ENCODE results near the gene POLR2H.

Gene POLR2H

GRCh38 chr3:184372296-184372821 is 10.8 kb downstream of the POLR2H start:
- H3K79me2 ChIP-seq (ENCODE audit: control insufficient read depth, low read length), result no peaks in the 10 kb centered on the region
- H4K20me1 ChIP-seq (ENCODE audit: control insufficient read depth, insufficient read depth, low read depth, low read length), result no peaks in the 10 kb centered on the region; the same call in 1 of the 2 replicates
- TF ChIP-seq CTCF (IDR thresholded peaks at IDR 0.05; ENCODE audit: low read depth, low read length, poor library complexity, severe bottlenecking) (no peak), EZH2phosphoT487 (IDR thresholded peaks at IDR 0.05; ENCODE audit: borderline replicate concordance, low read length) (no peak)
- H3K27ac ChIP-seq (ENCODE audit: low read depth, low read length), result no peak overlapping the region
- H3F3A ChIP-seq (ENCODE audit: control insufficient read depth, insufficient read depth), result peaks cover 17% of the 10 kb centered on the region; the same call in 1 of the 2 replicates
- H3K4me3 ChIP-seq (ENCODE audit: low read length), result no peak overlapping the region
- H3K9me2 ChIP-seq (replicated peaks; ENCODE audit: control insufficient read depth, low read length), result no peaks in the 10 kb centered on the region
- H3K36me3 ChIP-seq (ENCODE audit: control insufficient read depth, low read length), result peaks cover 22% of the 10 kb centered on the region
- H3K4me2 ChIP-seq (ENCODE audit: low read length), result no peak overlapping the region
- H3K4me1 ChIP-seq (ENCODE audit: control insufficient read depth, low read length), result peaks cover 1% of the 10 kb centered on the region; the same call in 1 of the 2 replicates
- no peaks in the 10 kb centered on the region for H3K9me3 ChIP-seq (ENCODE audit: control insufficient read depth, insufficient read depth, low read length)
- H3K27me3 ChIP-seq (ENCODE audit: control insufficient read depth, low read length), result peaks cover 12% of the 10 kb centered on the region

GRCh38 chr3:184372911-184373310 is 11.4 kb downstream of the POLR2H start:
- no peak overlapping the region for H3K4me3 ChIP-seq (ENCODE audit: low read length)
- peaks cover 17% of the 10 kb centered on the region for H3K27me3 ChIP-seq (ENCODE audit: control insufficient read depth, low read length)
- no peak overlapping the region for H3K4me2 ChIP-seq (ENCODE audit: low read length)
- TF ChIP-seq CTCF (IDR thresholded peaks at IDR 0.05; ENCODE audit: low read depth, low read length, poor library complexity, severe bottlenecking), result no peak
- no peak for TF ChIP-seq EZH2phosphoT487 (IDR thresholded peaks at IDR 0.05; ENCODE audit: borderline replicate concordance, low read length)
- H3K79me2 ChIP-seq (ENCODE audit: control insufficient read depth, low read length), result no peaks in the 10 kb centered on the region
- peaks cover 6% of the 10 kb centered on the region; the same call in 1 of the 2 replicates for H3K4me1 ChIP-seq (ENCODE audit: control insufficient read depth, low read length)
- no peak overlapping the region for H3K27ac ChIP-seq (ENCODE audit: low read depth, low read length)
- H3F3A ChIP-seq (ENCODE audit: control insufficient read depth, insufficient read depth), result peaks cover 14% of the 10 kb centered on the region; the same call in 1 of the 2 replicates
- H3K36me3 ChIP-seq (ENCODE audit: control insufficient read depth, low read length), result peaks cover 18% of the 10 kb centered on the region
- H3K9me2 ChIP-seq (replicated peaks; ENCODE audit: control insufficient read depth, low read length), result no peaks in the 10 kb centered on the region
- no peaks in the 10 kb centered on the region for H4K20me1 ChIP-seq (ENCODE audit: control insufficient read depth, insufficient read depth, low read depth, low read length)
- H3K9me3 ChIP-seq (ENCODE audit: control insufficient read depth, insufficient read depth, low read length), result no peaks in the 10 kb centered on the region

GRCh38 chr3:184373422-184373821 is 11.9 kb downstream of the POLR2H start:
- H3K36me3 ChIP-seq (ENCODE audit: control insufficient read depth, low read length), result peaks cover 13% of the 10 kb centered on the region
- H3F3A ChIP-seq (ENCODE audit: control insufficient read depth, insufficient read depth), result peaks cover 11% of the 10 kb centered on the region; the same call in 1 of the 2 replicates
- H3K4me2 ChIP-seq (ENCODE audit: low read length), result no peak overlapping the region
- no peaks in the 10 kb centered on the region for H4K20me1 ChIP-seq (ENCODE audit: control insufficient read depth, insufficient read depth, low read depth, low read length)
- H3K79me2 ChIP-seq (ENCODE audit: control insufficient read depth, low read length), result no peaks in the 10 kb centered on the region
- H3K27ac ChIP-seq (ENCODE audit: low read depth, low read length), result no peak overlapping the region
- no peaks in the 10 kb centered on the region for H3K9me3 ChIP-seq (ENCODE audit: control insufficient read depth, insufficient read depth, low read length)
- peaks cover 22% of the 10 kb centered on the region for H3K27me3 ChIP-seq (ENCODE audit: control insufficient read depth, low read length)
- peaks cover 6% of the 10 kb centered on the region; the same call in 1 of the 2 replicates for H3K4me1 ChIP-seq (ENCODE audit: control insufficient read depth, low read length)
- TF ChIP-seq CTCF (IDR thresholded peaks at IDR 0.05; ENCODE audit: low read depth, low read length, poor library complexity, severe bottlenecking), result no peak
- no peak for TF ChIP-seq EZH2phosphoT487 (IDR thresholded peaks at IDR 0.05; ENCODE audit: borderline replicate concordance, low read length)
- no peaks in the 10 kb centered on the region for H3K9me2 ChIP-seq (replicated peaks; ENCODE audit: control insufficient read depth, low read length)
- no peak overlapping the region for H3K4me3 ChIP-seq (ENCODE audit: low read length)

Data from DOHH2 (cell line).